Measurements from ENCODE around the gene RASL12.

- TF ChIP-seq CTCF (IDR thresholded peaks at IDR 0.05; ENCODE audit: insufficient read depth, low read length, poor library complexity, severe bottlenecking) (no peak), EZH2phosphoT487 (conservative IDR thresholded peaks at IDR 0.05; ENCODE audit: low read length) (no peak)
Measured at GRCh38 chr15:65057549-65057940, 10.2 kb downstream of the RASL12 start.
